Kidney glomerular epithelial cell (primary cell): ENCODE results near the gene SLCO2A1.

Source experiments
- DNase-seq: peaks from one replicate; lab custom pipeline; 2025; lab: John Stamatoyannopoulos, UW

SLCO2A1 gene

GRCh38 chr3:133980035-133980434, 49.7 kb downstream of the SLCO2A1 start:
- no peak for DNase-seq

GRCh38 chr3:133979553-133979952, 50.2 kb downstream of the SLCO2A1 start:
- DNase-seq = no peak

GRCh38 chr3:133977568-133977967, 52.2 kb downstream of the SLCO2A1 start:
- DNase-seq = no peak

GRCh38 chr3:133973249-133973980, 56.3 kb downstream of the SLCO2A1 start:
- DNase-seq = no peak

GRCh38 chr3:133972156-133972555, 57.6 kb downstream of the SLCO2A1 start:
- DNase-seq = no peak

GRCh38 chr3:133970916-133971315, 58.8 kb downstream of the SLCO2A1 start:
- DNase-seq = no peak

- no peak for DNase-seq
These were observed 59.4 kb downstream of the SLCO2A1 start for GRCh38 chr3:133970339-133970738.

- no peak for DNase-seq
These were observed 61.5 kb downstream of the SLCO2A1 start for GRCh38 chr3:133967992-133968892.

GRCh38 chr3:133966954-133967353, 62.8 kb downstream of the SLCO2A1 start:
- no peak for DNase-seq

- no peak for DNase-seq
These were observed 63.8 kb downstream of the SLCO2A1 start for GRCh38 chr3:133965906-133966305.

- no peak for DNase-seq
These were observed 64.6 kb downstream of the SLCO2A1 start for GRCh38 chr3:133965013-133965570.

GRCh38 chr3:133964547-133964946, 65.2 kb downstream of the SLCO2A1 start:
- DNase-seq = no peak

GRCh38 chr3:133963657-133964396, 65.9 kb downstream of the SLCO2A1 start:
- no peak for DNase-seq

- no peak for DNase-seq
These were observed 66.9 kb downstream of the SLCO2A1 start for GRCh38 chr3:133962849-133963248.

- no peak for DNase-seq
These were observed 71.5 kb downstream of the SLCO2A1 start for GRCh38 chr3:133958071-133958805.

- no peak for DNase-seq
These were observed 72.7 kb downstream of the SLCO2A1 start for GRCh38 chr3:133956982-133957381.

GRCh38 chr3:133956353-133956752, 73.4 kb downstream of the SLCO2A1 start:
- DNase-seq = no peak

- no peak for DNase-seq
These were observed 73.8 kb downstream of the SLCO2A1 start for GRCh38 chr3:133955892-133956291.

GRCh38 chr3:133954717-133955360, 74.9 kb downstream of the SLCO2A1 start:
- no peak for DNase-seq

GRCh38 chr3:133953297-133953696, 76.4 kb downstream of the SLCO2A1 start:
- DNase-seq = no peak

GRCh38 chr3:133949438-133949837, 80.3 kb downstream of the SLCO2A1 start:
- no peak for DNase-seq
